SJSA1 (cell line): ENCODE results near the gene NUBPL. TPM values are rescaled to one million over a fixed set of nuclear protein-coding genes. Genes with fewer than 3 reads are reported as not detected.
"Not testable (repeated sequence)": the region's sequence is repeated elsewhere in the genome, so short reads cannot be mapped to it uniquely, and the experiment has no call there.

Experiments used
- DNase-seq, 2 experiments: peaks; one replicate each; pipeline ENCODE4 v3.0.0-alpha.2; 2015 to 2020; ENCODE audit warnings: low spot score in 2 of 2, low read depth in 1 of 2
- H3K27ac ChIP-seq: fragments of 250-450 bp; sonication (Bioruptor Pico); 2 replicates; pipeline ENCODE4 v1.5.1; 2020; ENCODE audit warnings: mild to moderate bottlenecking, moderate library complexity
- H3K27me3 ChIP-seq: fragments of 250-450 bp; sonication (Bioruptor Pico); replicated peaks from 2 replicates; pipeline ENCODE4 v1.5.1; 2020; ENCODE audit warnings: mild to moderate bottlenecking, moderate library complexity
- H3K36me3 ChIP-seq: fragments of 250-450 bp; sonication (Bioruptor Pico); 2 replicates; pipeline ENCODE4 v1.5.1; 2020; ENCODE audit warnings: mild to moderate bottlenecking
- H3K4me1 ChIP-seq: fragments of 250-450 bp; sonication (Bioruptor Pico); replicated peaks from 2 replicates; pipeline ENCODE4 v1.6.1; 2021; ENCODE audit warnings: mild to moderate bottlenecking
- H3K4me3 ChIP-seq: fragments of 250-450 bp; sonication (Bioruptor Pico); 2 replicates; pipeline ENCODE4 v1.5.1; 2020; ENCODE audit warnings: mild to moderate bottlenecking
- H3K9me3 ChIP-seq: fragments of 250-450 bp; sonication (Bioruptor Pico); replicated peaks from 2 replicates; pipeline ENCODE4 v1.5.1; 2020; ENCODE audit warnings: mild to moderate bottlenecking
- total RNA-seq: library from RNA; depleted of rRNA; stranded (reverse); fragments of >200 nt; shearing (Covaris generic); gene quantifications from 2 replicates; pipeline ENCODE4 v1.2.3, GENCODE V29; 2014

NUBPL gene
- total RNA-seq, 1 experiment from 2014 or later: 9.7 TPM

GRCh38 chr14:31702130-31702529 lies 140.9 kb downstream of the NUBPL start:
- Histone ChIP-seq H3K36me3 (no peaks in the 10 kb centered on the region), H3K27ac (no peak overlapping the region), H3K4me1 (no peaks in the 10 kb centered on the region), H3K9me3 (no peaks in the 10 kb centered on the region), H3K27me3 (no peaks in the 10 kb centered on the region), H3K4me3 (no peak overlapping the region)
- no peak for DNase-seq

- Histone ChIP-seq H3K27ac (no peak overlapping the region), H3K4me3 (no peak overlapping the region), H3K36me3 (no peaks in the 10 kb centered on the region), H3K27me3 (no peaks in the 10 kb centered on the region), H3K9me3 (no peaks in the 10 kb centered on the region), H3K4me1 (no peaks in the 10 kb centered on the region)
- DNase-seq: no peak
These were observed 141.9 kb downstream of the NUBPL start for GRCh38 chr14:31703056-31703455.

DNA sequence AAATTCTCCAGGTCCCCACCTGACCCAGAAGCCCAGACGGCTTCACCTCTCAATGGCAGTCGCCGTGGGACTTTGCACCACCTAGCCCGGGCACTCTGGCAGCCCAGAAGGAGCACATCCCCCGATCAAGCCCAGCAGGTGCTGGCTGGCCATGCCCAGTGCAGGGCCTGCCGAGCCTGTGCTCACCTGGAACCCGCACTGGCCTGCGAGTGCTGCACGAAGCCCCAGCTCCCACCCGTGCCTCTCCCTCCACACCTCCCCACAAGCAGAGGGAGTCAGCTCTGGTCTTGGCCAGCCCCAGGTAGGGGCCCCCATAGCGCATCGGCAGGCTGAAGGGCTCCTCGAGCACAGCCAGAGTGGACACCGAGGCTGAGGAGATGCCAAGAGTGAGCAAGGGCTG lies 144.5 kb downstream of the NUBPL start:
- DNase-seq: no peak
- Histone ChIP-seq H3K4me3 (no peak overlapping the region), H3K4me1 (no peaks in the 10 kb centered on the region), H3K27me3 (no peaks in the 10 kb centered on the region), H3K27ac (no peak overlapping the region), H3K36me3 (no peaks in the 10 kb centered on the region), H3K9me3 (no peaks in the 10 kb centered on the region)

GRCh38 chr14:31708661-31709060 lies 147.5 kb downstream of the NUBPL start:
- not testable (repeated sequence) for H3K27me3 ChIP-seq, H3K9me3 ChIP-seq, H3K36me3 ChIP-seq, DNase-seq, H3K27ac ChIP-seq, H3K4me1 ChIP-seq, H3K4me3 ChIP-seq

- Histone ChIP-seq H3K36me3 (no peaks in the 10 kb centered on the region), H3K27ac (no peak overlapping the region)
- no peak for DNase-seq
These were observed 151.3 kb downstream of the NUBPL start for GRCh38 chr14:31712244-31713127.

DNA sequence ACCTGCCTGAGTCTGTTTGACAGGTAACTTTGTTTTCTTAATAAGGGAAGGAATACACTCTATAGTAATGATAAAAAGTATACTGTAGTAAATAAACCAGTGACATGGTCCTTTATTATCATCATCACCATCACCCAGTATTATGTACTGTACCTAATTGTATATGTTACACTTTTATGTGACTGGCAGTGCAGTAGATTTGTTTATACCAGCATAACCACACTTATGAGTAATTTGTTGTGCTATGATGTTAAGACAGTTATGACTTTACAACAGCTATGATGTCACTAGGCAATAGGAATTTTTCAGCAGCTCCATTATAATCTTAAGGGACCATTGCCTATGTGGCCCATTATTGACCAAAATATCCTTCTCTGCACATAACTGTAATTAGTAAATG lies 155.0 kb downstream of the NUBPL start:
- no peak overlapping the region for H3K27ac ChIP-seq
- no peak overlapping the region for H3K4me3 ChIP-seq
- H3K4me1 ChIP-seq: no peaks in the 10 kb centered on the region
- no peaks in the 10 kb centered on the region for H3K27me3 ChIP-seq
- H3K9me3 ChIP-seq: no peaks in the 10 kb centered on the region
- no peak for DNase-seq
- H3K36me3 ChIP-seq: no peaks in the 10 kb centered on the region

More at GRCh38 chr14:31712244-31713127, 151.3 kb downstream of the NUBPL start:
- H3K4me1 ChIP-seq: no peaks in the 10 kb centered on the region
- no peak overlapping the region for H3K4me3 ChIP-seq
- no peaks in the 10 kb centered on the region for H3K9me3 ChIP-seq
- no peaks in the 10 kb centered on the region for H3K27me3 ChIP-seq

GRCh38 chr14:31717294-31718085 lies 156.3 kb downstream of the NUBPL start:
- no peaks in the 10 kb centered on the region for H3K36me3 ChIP-seq
- H3K27me3 ChIP-seq: no peaks in the 10 kb centered on the region
- H3K9me3 ChIP-seq: no peaks in the 10 kb centered on the region
- H3K27ac ChIP-seq: no peak overlapping the region
- no peak for DNase-seq
- no peaks in the 10 kb centered on the region for H3K4me1 ChIP-seq
- no peak overlapping the region for H3K4me3 ChIP-seq

- H3K27me3 ChIP-seq: no peaks in the 10 kb centered on the region
- H3K4me3 ChIP-seq: no peak overlapping the region
- H3K9me3 ChIP-seq: no peaks in the 10 kb centered on the region
- DNase-seq: no peak
- no peak overlapping the region for H3K27ac ChIP-seq
- no peaks in the 10 kb centered on the region for H3K36me3 ChIP-seq
- H3K4me1 ChIP-seq: no peaks in the 10 kb centered on the region
These were observed 157.4 kb downstream of the NUBPL start for GRCh38 chr14:31718585-31718984.

DNA sequence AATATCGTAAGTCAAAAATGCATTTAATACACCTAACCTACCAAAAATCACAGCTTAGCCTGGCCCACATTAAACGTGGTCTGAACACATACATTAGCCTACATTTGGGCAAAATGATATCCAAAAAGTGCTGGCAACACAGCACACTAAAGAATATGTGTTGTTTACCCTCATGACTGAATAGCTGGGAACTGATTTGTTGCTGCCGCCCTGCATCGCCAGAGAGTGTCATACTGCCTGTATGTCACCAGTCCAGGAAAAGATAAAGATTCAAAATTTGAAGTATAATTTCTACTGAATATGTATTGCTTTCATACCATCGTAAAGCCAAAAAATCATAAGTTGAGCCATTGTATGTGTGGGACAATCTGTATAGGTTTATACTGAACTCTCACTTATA lies 157.8 kb downstream of the NUBPL start:
- no peaks in the 10 kb centered on the region for H3K27me3 ChIP-seq
- no peaks in the 10 kb centered on the region for H3K36me3 ChIP-seq
- H3K4me1 ChIP-seq: no peaks in the 10 kb centered on the region
- H3K9me3 ChIP-seq: no peaks in the 10 kb centered on the region
- no peak overlapping the region for H3K27ac ChIP-seq
- no peak overlapping the region for H3K4me3 ChIP-seq
- no peak for DNase-seq

DNA sequence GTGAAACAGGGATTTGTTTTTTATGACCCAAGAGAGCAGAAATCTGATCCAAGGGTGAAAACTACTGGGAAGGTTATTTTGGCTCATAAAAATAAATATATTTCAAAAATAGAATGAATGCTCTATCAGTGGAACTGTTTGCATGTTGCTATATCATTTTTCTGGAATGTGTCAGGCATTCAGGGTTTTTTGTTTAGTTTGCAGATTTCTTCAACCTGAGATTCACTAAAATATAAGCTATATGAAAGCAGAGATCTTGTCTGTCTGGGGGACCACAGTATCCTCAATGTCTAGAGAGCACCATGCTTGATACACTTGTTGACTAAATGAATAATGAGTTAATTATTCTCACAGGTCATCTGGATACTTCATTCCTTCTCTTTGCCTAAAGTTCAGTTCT lies 165.1 kb downstream of the NUBPL start:
- Histone ChIP-seq H3K9me3 (no peaks in the 10 kb centered on the region), H3K27ac (no peak overlapping the region), H3K4me3 (no peak overlapping the region), H3K27me3 (no peaks in the 10 kb centered on the region), H3K36me3 (no peaks in the 10 kb centered on the region), H3K4me1 (no peaks in the 10 kb centered on the region)
- no peak for DNase-seq

- Histone ChIP-seq H3K9me3 (no peaks in the 10 kb centered on the region), H3K4me3 (no peak overlapping the region), H3K27me3 (no peaks in the 10 kb centered on the region), H3K36me3 (no peaks in the 10 kb centered on the region), H3K27ac (no peak overlapping the region), H3K4me1 (no peaks in the 10 kb centered on the region)
- no peak for DNase-seq
These were observed 166.6 kb downstream of the NUBPL start for GRCh38 chr14:31727797-31728196.

GRCh38 chr14:31740688-31741087 lies 179.5 kb downstream of the NUBPL start:
- Histone ChIP-seq H3K27me3 (no peaks in the 10 kb centered on the region), H3K9me3 (no peaks in the 10 kb centered on the region; the same call in 1 of the 2 replicates), H3K4me3 (no peak overlapping the region), H3K36me3 (no peaks in the 10 kb centered on the region), H3K27ac (no peak overlapping the region), H3K4me1 (no peaks in the 10 kb centered on the region)
- no peak for DNase-seq

- Histone ChIP-seq H3K4me1 (no peaks in the 10 kb centered on the region), H3K36me3 (no peaks in the 10 kb centered on the region)
These were observed 184.5 kb downstream of the NUBPL start for GRCh38 chr14:31745741-31746140.

DNA sequence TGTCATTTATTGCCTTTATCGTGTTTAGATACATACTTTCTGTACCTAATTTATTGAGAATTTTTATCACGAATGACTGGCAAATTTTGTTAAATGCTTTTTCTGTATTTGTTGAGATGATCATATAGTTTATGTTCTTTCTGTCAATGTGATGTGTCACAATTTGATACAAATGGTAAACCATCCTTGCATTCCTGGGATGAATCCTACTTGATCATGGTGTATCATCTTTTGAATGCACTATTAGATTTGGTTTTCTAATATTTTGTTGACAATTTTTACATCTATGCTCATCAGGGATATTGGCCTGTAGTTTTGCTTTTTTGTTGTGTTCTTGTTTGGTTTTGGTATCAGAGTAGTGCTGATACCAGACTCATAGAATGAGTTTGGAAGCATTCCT lies 185.1 kb downstream of the NUBPL start:
- Histone ChIP-seq H3K4me3 (no peak overlapping the region), H3K27me3 (no peaks in the 10 kb centered on the region), H3K4me1 (no peaks in the 10 kb centered on the region), H3K27ac (no peak overlapping the region), H3K36me3 (no peaks in the 10 kb centered on the region), H3K9me3 (no peaks in the 10 kb centered on the region; the same call in 1 of the 2 replicates)
- no peak for DNase-seq

More at GRCh38 chr14:31745741-31746140, 184.5 kb downstream of the NUBPL start:
- DNase-seq: no peak
- no peak overlapping the region for H3K27ac ChIP-seq
- no peak overlapping the region for H3K4me3 ChIP-seq
- H3K27me3 ChIP-seq: no peaks in the 10 kb centered on the region
- H3K9me3 ChIP-seq: no peaks in the 10 kb centered on the region; the same call in 1 of the 2 replicates
